Colon (tissue), 2 donors: ENCODE data around the gene TRUB2.
"Not testable (repeated sequence)": the region's sequence is repeated elsewhere in the genome, so short reads cannot be mapped to it uniquely, and the experiment has no call there.

Experiments
- FAIRE-seq: peaks from 2 replicates; lab custom pipeline; 2012; peaks lifted over from hg19 to GRCh38; lab: Jason Lieb, UNC
- donor health status: control.
- donor health status: control.

The TRUB2 gene

GRCh38 chr9:128298535-128299482, 23.4 kb downstream of the TRUB2 start:
- no peak for FAIRE-seq

DNA sequence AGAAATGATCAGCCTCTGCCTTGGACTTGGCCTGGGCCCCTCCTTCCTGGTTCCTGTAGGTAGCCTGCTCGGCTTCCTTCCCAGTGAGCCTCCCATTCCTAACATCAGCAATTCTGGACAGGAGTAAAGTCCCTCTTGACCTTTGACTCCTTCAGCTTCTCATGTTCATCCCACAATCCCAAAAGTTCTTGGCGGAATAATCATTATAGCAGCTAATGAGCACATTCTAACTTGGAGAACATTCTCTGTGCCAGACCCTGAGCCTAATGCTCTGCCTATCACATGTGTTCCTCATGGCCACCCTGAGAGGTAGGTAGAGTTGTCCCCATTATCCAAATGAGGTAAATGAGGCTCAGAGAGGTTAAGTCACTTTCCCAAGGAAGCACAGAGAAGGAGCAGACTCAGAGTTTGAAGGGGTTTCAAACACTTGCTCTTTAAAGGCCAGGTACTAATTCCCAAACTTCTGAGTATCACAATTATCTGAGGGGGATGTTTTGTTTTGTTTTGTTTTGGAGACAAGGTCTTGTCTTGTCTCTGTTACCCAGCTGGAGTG, 24.9 kb downstream of the TRUB2 start:
- no peak for FAIRE-seq

GRCh38 chr9:128296340-128297220, 25.7 kb downstream of the TRUB2 start:
- no peak for FAIRE-seq

DNA sequence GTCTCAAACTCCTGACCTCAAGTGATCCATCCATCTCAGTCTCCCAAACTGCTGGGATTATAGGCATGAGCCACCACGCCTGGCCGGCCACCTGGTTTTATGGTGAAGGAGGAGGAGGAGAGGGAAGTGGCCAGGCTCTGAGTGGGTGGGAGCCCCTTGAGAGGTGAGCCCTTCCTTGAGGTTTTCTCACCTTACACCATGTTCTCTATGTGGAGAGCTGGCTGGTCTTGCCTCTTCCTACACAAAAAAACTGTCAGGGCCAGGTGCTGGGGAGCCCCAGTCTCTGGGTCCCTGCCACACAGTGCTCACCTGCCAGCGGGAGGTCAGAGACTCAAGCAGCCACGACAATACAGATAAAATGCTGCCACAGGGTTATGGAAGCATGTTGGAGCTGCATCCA, 28.1 kb downstream of the TRUB2 start:
- no peak for FAIRE-seq

DNA sequence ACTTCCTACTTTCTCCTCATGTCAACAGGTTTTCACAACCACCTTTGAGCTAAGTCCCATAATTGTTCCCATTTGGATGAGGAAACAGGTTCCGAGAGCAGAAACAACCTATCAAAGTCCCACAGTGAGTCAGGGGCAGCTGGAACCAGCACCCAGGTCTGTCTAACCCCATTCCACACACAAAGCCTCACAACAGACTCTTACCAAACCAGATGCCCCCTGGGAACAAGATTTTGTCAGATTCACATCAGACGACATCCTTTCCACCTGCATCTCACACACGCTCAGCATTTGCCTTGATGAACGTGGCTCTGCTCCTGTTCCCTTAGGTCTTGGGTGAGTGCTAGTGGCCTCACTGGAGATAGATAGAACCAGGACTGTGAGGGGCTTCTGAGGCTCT, 29.2 kb downstream of the TRUB2 start:
- FAIRE-seq, result no peak

- no peak for FAIRE-seq
These were observed 30.2 kb downstream of the TRUB2 start for GRCh38 chr9:128292009-128292408.

GRCh38 chr9:128288273-128289004, 33.8 kb downstream of the TRUB2 start:
- FAIRE-seq, result no peak

DNA sequence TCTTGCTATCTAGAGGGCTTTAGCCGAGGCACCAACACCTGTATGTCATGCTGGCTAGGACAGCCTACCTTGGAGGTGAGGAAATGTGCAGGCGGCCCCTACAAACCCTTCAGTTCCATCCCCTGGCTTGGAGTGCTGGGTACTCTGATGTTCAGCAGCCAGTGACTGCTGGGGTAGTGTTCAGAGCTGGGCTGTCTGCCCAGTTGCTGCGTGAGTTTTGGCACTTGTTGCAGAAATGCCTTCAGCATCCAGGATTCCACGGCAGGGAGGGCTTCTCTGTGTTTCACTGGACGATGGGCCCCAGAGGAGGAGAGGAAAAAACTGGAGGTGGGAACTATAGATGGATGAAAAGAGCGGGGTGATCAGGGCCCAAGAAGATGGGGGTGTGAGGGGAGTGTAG, 35.8 kb downstream of the TRUB2 start:
- no peak for FAIRE-seq

DNA sequence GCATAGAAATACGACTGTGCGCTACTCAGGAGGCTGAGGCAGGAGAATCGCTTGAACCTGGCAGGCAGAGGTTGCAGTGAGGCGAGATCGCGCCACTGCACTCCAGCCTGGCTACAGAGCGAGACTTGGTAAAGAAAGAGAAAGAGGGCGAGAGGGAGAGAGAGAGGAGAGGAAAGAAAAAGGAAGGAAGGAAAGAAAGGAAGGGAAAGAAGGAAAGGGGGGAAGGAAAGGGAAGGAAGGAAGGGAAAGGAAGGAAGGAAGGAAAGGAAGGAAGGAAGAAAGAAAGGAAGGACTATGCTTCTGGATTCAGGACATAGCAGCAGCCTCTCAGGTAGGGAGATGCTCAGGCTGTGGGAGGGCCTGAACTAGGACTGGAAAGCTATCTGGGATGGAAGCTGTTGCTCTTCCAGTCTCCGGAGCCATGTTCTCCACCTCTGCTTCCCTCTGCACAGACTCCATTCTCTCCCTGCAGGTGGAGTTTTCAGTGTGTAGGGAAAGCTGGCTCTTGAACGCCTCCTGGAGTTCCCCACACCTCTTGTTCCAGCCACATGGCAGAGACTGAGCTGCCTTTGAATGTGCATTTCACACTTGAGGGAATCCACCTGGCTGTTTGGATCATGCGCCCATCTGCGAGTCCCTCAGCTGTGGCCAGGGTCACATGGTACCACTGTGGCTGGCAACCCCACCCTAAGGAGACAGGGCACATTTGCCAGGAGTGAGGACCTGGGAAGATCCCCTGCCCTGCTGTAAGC, 37.0 kb downstream of the TRUB2 start:
- FAIRE-seq, result no peak

- FAIRE-seq, result no peak
These were observed 39.7 kb downstream of the TRUB2 start for GRCh38 chr9:128282500-128282899.

GRCh38 chr9:128280084-128280622, 42.1 kb downstream of the TRUB2 start:
- no peak for FAIRE-seq

GRCh38 chr9:128279088-128280073, 42.9 kb downstream of the TRUB2 start:
- not testable (repeated sequence) for FAIRE-seq

DNA sequence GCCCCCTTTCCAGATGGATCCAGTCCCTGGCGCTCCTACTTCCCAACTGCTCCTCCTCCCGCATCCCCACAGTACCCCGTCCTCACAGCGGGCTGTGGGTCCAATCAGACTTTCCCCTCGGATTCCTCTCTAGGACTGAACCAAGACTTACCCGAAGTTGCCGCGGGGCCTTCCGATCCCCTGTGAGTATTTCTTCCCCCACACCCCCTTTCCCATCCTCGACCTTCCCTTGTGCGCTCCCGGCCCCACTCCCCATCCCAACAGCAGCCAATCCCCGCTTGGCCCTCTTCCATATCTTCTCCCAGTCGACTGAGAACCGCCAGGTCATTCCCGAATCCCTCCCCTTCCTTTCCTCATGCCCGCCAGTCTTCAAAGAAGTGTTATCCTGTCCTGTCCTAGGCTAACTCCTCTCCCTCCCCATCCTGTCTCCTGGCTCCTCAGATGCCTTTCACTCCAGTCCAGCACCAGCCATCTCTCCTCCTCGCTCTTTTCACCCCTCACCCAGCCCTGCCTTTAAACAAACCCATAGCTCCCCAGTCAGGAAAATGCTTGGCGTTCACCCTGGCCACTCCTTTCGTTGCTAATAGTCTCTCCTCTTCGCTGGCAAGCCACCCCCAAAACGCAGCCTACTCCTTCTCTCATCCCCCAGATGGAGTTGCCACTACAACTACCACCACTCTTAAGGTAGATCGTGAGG, 45.5 kb downstream of the TRUB2 start:
- no peak for FAIRE-seq

DNA sequence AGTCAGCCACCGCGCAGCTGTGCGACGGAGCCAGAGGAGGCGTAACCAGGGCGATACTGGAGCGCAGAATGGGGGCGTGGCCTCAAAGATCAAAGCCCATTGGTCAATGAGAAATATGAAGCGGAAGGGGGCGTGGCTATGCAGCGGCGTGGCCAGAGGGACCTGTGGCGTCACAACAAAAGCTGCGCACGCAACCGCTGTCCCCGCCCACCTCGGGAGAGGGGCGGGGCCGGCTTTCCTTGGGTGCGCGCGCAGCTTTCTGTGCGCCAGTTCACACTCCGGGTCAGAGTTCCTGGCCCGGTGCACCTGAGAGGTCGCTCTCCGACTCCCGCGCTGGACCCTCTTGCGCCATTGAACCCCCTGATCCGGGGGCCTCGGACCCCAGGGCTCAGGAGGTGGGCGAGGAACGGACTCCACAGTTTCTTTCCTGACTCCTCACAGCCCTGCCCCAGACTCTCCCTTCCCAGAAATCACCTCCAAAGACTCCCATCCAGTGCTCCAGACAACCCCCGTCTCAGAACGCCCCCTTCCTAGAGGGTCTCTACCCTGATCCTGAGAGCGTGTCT, 46.2 kb downstream of the TRUB2 start, which contains the start of gene SWI5:
SWI5 (plus strand) TSS at position 269 of the 566 bp plus-strand sequence.
- no peak for FAIRE-seq

- FAIRE-seq, result no peak
These were observed 46.8 kb downstream of the TRUB2 start, which contains the start of gene GOLGA2 for GRCh38 chr9:128275198-128276007. Gene GOLGA2, minus strand, starts transcription at chr9:128276007. Its CDS starts 31 bp downstream, at chr9:128275976.

DNA sequence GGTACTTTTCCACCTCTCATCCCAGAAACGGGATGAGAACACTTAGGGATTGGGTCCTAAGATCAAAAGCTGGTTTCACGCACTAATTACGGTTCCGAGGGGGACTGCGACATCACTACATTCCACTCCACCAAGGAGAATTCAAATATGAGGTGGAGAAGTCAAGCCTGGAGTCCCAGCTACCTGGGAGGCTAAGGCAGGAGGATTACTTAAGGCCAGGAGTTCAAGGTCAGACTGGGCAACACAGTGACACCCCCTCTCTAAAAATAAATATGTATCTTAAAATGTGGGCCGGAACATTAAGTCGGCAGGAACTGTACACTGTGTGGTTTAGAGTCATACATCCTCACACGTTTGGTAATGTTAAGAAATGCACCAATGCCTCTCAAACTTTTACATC, 48.0 kb downstream of the TRUB2 start:
- no peak for FAIRE-seq

GRCh38 chr9:128271512-128271911, 50.7 kb downstream of the TRUB2 start:
- FAIRE-seq, result no peak

DNA sequence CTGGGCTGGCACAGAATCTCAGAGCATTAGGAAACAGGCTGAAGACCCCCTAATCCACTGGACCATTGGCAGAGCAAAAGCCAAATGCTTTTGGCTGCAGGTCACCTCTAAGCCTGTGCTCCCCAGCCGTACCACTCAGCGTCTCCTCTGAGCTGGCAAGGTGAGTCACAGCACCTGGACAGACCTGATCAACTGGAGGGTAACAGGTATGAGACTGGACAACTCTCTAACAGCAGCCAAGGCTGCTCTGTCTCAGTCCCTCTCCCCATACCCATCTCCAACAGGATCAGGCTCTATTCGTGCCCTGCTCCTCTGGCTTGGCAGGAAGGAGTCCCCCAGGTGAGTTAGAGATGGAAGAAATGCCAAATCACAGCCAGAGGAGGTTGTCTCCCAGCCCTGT, 51.1 kb downstream of the TRUB2 start:
- no peak for FAIRE-seq
